Right cardiac atrium (tissue), 5 donors: ENCODE measurements around the gene KRTAP12-4. TPM values are rescaled to one million over a fixed set of nuclear protein-coding genes. Genes with fewer than 3 reads are reported as not detected.

Source experiments
- ATAC-seq, 2 donors: fragments of 200-7000 bp; cut with Tn5 transposase; one replicate each; pipeline versions ENCODE4 v1.8.0 to v1.9.1; 2020; ENCODE audit warnings: moderate library complexity in 2 of 2, mild to moderate bottlenecking in 1 of 2
- DNase-seq, 3 donors: peaks; one replicate each; pipeline ENCODE4 v3.0.0-alpha.2; 2020
- H3K27ac ChIP-seq: one replicate; pipeline ENCODE4 v1.5.1; 2013; ENCODE audit warnings: mild to moderate bottlenecking, low read length, control low read depth, moderate library complexity
- H3K27me3 ChIP-seq: one replicate; pipeline ENCODE4 v1.6.1; 2013; ENCODE audit not compliant: control insufficient read depth, insufficient read depth
- H3K4me1 ChIP-seq: one replicate; pipeline ENCODE4 v1.6.1; 2013; ENCODE audit warnings: low read length; ENCODE audit not compliant: control insufficient read depth, insufficient read depth
- H3K4me3 ChIP-seq: one replicate; pipeline ENCODE4 v1.5.1; 2013; ENCODE audit warnings: low read length, control low read depth
- H3K9me3 ChIP-seq: one replicate; pipeline ENCODE4 v1.6.1; 2013; ENCODE audit warnings: low read length; ENCODE audit not compliant: control insufficient read depth
- WGBS: extraction: QIAGEN DNeasy Blood & Tissue Kit; methylation state at CpG from one replicate; pipeline ENCODE4 v1.1.7; 2013; 5-methylcytosine and 5-hydroxymethylcytosine counted together
- intact Hi-C, 4 donors: fragments of 100-400 bp; cut with DNase I; formaldehyde crosslinking; loops; one replicate each; pipeline versions ENCODE4 v1.11.0 to v1.14.0; 2022 to 2023
- polyA plus RNA-seq: library from polyadenylated mRNA; stranded (reverse); fragments of 200-250 nt; gene quantifications from one replicate; pipeline ENCODE4 v1.2.3, GENCODE V29; 2013
- total RNA-seq, 4 donors: library from RNA; stranded (reverse); fragmentation: NEBNext Ultra II Directional; extraction: Animal tissue kit (Norgen Biotek cat#: 25700); gene quantifications; one replicate each; pipeline ENCODE4 v1.2.1, GENCODE V29; 2021
- donor health status: healthy with polysubstance abuse.
- donor health status: DM: no; HTN: yes; CAD: no.
- donor health status: DM: no; HTN: no; CAD: no.
- donor health status: DM: no; HTN: yes; CAD: no; lungs with severe emphysema.
- donor health status: DM: yes; HTN: yes; CAD: no.

The KRTAP12-4 gene
- total and polyA plus RNA-seq, 5 donors = not detected

DNA sequence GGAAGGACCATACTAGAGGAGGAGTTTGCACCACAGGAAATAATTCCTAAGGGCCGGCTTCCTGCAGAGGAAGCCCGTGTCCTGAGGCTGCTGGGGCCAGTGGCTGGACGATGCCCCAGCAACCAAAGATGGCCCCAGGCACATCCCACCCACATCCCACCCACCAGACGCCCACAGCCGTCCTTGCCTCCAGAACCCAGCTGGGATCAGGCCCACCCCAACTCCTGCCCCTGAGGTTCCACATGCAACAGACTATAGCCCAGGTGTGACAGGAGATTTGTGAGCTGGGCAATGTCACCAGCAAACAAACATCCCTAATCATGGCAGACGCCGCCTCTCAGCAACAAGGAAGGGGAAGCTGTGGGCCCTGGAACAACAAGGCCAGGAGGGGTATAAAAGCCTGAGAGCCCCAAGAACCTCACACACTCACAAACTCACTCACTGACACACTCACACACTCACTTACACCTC is 27.8 kb downstream of the KRTAP12-4 start, which contains the start of gene KRTAP10-9:
Gene KRTAP10-9 (plus strand): TSS at position 421 of the 471 bp plus-strand sequence. CDS start 79 bp downstream, outside the sequence.
- intact Hi-C loops = no loop called here
- ATAC-seq (no peak), DNase-seq (no peak)
- 39% methylated on average over 7 of the region's 7 CpGs for WGBS
- Histone ChIP-seq H3K4me1 (no peaks in the 10 kb centered on the region), H3K27ac (no peak within 1 kb of the TSS), H3K4me3 (no peak within 1 kb of the TSS), H3K9me3 (no peaks in the 10 kb centered on the region), H3K27me3 (no peaks in the 10 kb centered on the region)

- intact Hi-C loops = no loop called here
- no peak for DNase-seq
- Histone ChIP-seq H3K4me3 (no peak overlapping the region), H3K4me1 (no peaks in the 10 kb centered on the region), H3K27ac (no peak overlapping the region), H3K9me3 (no peaks in the 10 kb centered on the region), H3K27me3 (no peaks in the 10 kb centered on the region)
- 71% methylated on average over 10 of the region's 10 CpGs for WGBS
- peak in 1 of 2 donors; percentile 39 for ATAC-seq
These were observed 28.2 kb downstream of the KRTAP12-4 start for GRCh38 chr21:44626262-44626661.

GRCh38 chr21:44625756-44626155 is 28.7 kb downstream of the KRTAP12-4 start:
- Histone ChIP-seq H3K9me3 (no peaks in the 10 kb centered on the region), H3K27me3 (no peaks in the 10 kb centered on the region), H3K4me3 (no peak overlapping the region), H3K27ac (no peak overlapping the region), H3K4me1 (no peaks in the 10 kb centered on the region)
- 76% methylated on average over 7 of the region's 7 CpGs for WGBS
- intact Hi-C loops = no loop called here
- DNase-seq (no peak), ATAC-seq (no peak)

GRCh38 chr21:44623575-44623974 is 30.9 kb downstream of the KRTAP12-4 start:
- intact Hi-C loops = no loop called here

DNA sequence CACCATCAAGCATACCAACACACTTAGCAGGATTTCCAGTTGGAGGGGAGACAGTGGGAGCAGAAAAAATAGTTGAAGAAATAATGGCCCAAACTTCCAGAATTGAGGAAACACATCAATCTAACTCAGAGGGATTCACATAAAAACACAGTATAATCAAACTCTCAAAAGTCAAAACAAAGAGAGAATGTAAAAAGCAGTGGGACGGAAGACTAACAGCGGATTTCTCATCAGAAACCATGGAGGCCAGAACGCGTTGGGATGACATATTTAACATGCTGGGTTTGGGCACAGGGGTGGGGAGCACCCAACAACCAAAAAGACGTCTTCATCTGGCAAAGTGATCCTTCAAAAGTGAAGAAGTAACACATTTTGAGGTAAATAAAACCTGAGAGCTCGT is 34.6 kb downstream of the KRTAP12-4 start:
- Histone ChIP-seq H3K27ac (no peak overlapping the region), H3K9me3 (no peaks in the 10 kb centered on the region), H3K27me3 (no peaks in the 10 kb centered on the region), H3K4me3 (no peak overlapping the region), H3K4me1 (no peaks in the 10 kb centered on the region)
- 88% methylated on average over 6 of the region's 6 CpGs for WGBS
- intact Hi-C loops = no loop called here
- ATAC-seq = no peak
- no peak for DNase-seq

More at GRCh38 chr21:44623575-44623974, 30.9 kb downstream of the KRTAP12-4 start:
- DNase-seq = no peak
- no peaks in the 10 kb centered on the region for H3K4me1 ChIP-seq
- H3K27ac ChIP-seq = no peak overlapping the region
- ATAC-seq = no peak
- H3K27me3 ChIP-seq = no peaks in the 10 kb centered on the region
- H3K4me3 ChIP-seq = no peak overlapping the region
- H3K9me3 ChIP-seq = no peaks in the 10 kb centered on the region

DNA sequence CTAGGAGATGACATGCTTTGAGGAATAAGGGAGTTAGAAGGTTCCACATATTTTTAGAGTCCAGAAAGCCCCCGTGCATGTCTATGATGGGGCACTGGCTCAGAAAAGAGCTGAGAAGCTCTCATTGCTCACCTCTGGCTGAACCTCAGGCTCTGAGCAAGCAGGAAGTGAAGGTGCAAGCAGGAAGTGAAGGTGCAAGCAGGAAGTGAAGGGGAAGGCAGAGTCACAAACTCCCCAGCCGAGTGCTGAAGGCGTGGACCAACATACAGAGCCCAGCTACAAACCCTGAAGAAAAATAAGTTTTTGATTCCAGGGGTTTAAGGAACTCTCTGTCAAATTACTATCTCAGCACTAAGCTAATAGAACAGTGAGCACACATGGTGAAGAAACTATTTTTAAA is 35.5 kb downstream of the KRTAP12-4 start:
- 64% methylated on average over 3 of the region's 3 CpGs for WGBS
- Histone ChIP-seq H3K4me3 (no peak overlapping the region), H3K9me3 (no peaks in the 10 kb centered on the region), H3K27ac (no peak overlapping the region), H3K27me3 (no peaks in the 10 kb centered on the region), H3K4me1 (no peaks in the 10 kb centered on the region)
- ATAC-seq (no peak), DNase-seq (no peak)
- intact Hi-C loops = no loop called here

DNA sequence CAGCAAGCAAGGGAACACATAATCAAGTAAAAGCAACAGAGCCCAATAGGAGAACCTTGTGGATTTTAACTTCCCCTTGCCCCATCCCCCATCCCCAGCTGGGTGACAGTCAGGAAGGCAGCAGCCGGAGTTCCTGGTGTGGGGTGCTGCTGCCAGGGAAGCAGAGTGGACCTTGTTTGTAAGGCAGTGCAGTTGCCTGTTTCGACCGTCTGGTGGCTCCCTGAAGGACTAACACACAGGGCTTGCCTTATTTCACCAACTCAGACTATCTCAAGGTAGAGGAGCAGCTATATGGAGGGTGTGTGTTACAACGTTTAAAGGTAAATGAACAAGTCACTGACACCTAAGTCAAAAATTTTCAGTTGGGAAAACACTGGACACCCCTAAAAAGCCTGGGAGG is 36.0 kb downstream of the KRTAP12-4 start:
- 18% methylated on average over 4 of the region's 4 CpGs for WGBS
- no peaks in the 10 kb centered on the region for H3K4me1 ChIP-seq
- intact Hi-C loops = no loop called here
- H3K27ac ChIP-seq = no peak overlapping the region
- no peaks in the 10 kb centered on the region for H3K27me3 ChIP-seq
- DNase-seq = peak in 1 of 3 donors; percentile 69
- H3K4me3 ChIP-seq = no peak overlapping the region
- no peaks in the 10 kb centered on the region for H3K9me3 ChIP-seq
- ATAC-seq = peak in 1 of 2 donors; percentile 49

DNA sequence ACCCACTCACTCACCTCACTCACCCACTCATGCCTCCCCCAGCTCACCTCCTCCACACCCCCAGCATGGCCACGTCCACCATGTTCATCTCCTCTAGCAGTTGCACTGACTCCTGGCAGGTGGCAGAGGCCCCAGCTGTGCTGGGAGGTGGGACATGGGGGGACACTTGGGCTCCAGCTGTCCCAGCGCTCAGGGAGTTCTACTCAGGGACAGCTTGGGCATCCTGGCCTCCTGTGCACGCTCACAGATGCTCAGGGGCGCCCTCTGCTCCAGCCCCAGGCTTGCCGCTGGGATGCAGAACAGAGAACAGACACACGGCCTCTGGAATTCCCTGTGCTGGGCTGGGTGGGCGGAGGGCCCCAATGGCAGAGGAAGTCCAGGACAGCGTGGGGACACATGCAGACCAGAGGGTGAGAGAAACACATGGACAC is 37.4 kb downstream of the KRTAP12-4 start:
- DNase-seq = peak in 1 of 3 donors; percentile 22
- ATAC-seq = no peak
- H3K27ac ChIP-seq = no peak overlapping the region
- 53% methylated on average over 8 of the region's 8 CpGs for WGBS
- intact Hi-C loops = no loop called here
- no peaks in the 10 kb centered on the region for H3K27me3 ChIP-seq
- no peak overlapping the region for H3K4me3 ChIP-seq
- H3K4me1 ChIP-seq = no peaks in the 10 kb centered on the region
- no peaks in the 10 kb centered on the region for H3K9me3 ChIP-seq

- Histone ChIP-seq H3K27me3 (no peaks in the 10 kb centered on the region), H3K4me3 (no peak overlapping the region), H3K27ac (no peak overlapping the region), H3K9me3 (no peaks in the 10 kb centered on the region), H3K4me1 (no peaks in the 10 kb centered on the region)
- intact Hi-C loops = no loop called here
- DNase-seq (peak in 1 of 3 donors; percentile 29), ATAC-seq (no peak)
- 84% methylated on average over 16 of the region's 16 CpGs for WGBS
These were observed 37.9 kb downstream of the KRTAP12-4 start for GRCh38 chr21:44616591-44616926.

- intact Hi-C loops = no loop called here
- no peak overlapping the region for H3K27ac ChIP-seq
- H3K4me1 ChIP-seq = no peaks in the 10 kb centered on the region
- no peak overlapping the region for H3K4me3 ChIP-seq
- DNase-seq = peak in 1 of 3 donors; percentile 25
- WGBS = 77% methylated on average over 17 of the region's 17 CpGs
- no peaks in the 10 kb centered on the region for H3K27me3 ChIP-seq
- no peaks in the 10 kb centered on the region for H3K9me3 ChIP-seq
- ATAC-seq = peak in 1 of 2 donors; percentile 27
These were observed 38.4 kb downstream of the KRTAP12-4 start for GRCh38 chr21:44615911-44616590.

- Histone ChIP-seq H3K4me3 (no peak overlapping the region), H3K9me3 (no peaks in the 10 kb centered on the region), H3K27me3 (no peaks in the 10 kb centered on the region), H3K27ac (no peak overlapping the region), H3K4me1 (no peaks in the 10 kb centered on the region)
- no peak for DNase-seq
- WGBS = 78% methylated on average over 8 of the region's 8 CpGs
- intact Hi-C loops = no loop called here
- no peak for ATAC-seq
These were observed 39.0 kb downstream of the KRTAP12-4 start for GRCh38 chr21:44615466-44615865.
